GM19099 (cell line): Measurements from ENCODE around the gene MANF.

ENCODE experiments used
- POLR2A ChIP-seq: IDR thresholded peaks from 3 replicates; pipeline ENCODE4 v1.6.1; 2011; ENCODE audit warnings: low read depth; ENCODE audit not compliant: insufficient read length; ENCODE audit errors: extremely low read depth

MANF gene

GRCh38 chr3:51384726-51385473, at the start of gene MANF:
TSS of gene MANF (plus strand) at chr3:51385291. CDS start at chr3:51385343, 52 bp downstream.
- peak; percentile 97 for TF ChIP-seq POLR2A

GRCh38 chr3:51336261-51336660, 48.8 kb upstream of the MANF start:
- TF ChIP-seq POLR2A = no peak

GRCh38 chr3:51337666-51338065, 47.4 kb upstream of the MANF start:
- TF ChIP-seq POLR2A = no peak

GRCh38 chr3:51338632-51339031, 46.5 kb upstream of the MANF start:
- TF ChIP-seq POLR2A = no peak

DNA sequence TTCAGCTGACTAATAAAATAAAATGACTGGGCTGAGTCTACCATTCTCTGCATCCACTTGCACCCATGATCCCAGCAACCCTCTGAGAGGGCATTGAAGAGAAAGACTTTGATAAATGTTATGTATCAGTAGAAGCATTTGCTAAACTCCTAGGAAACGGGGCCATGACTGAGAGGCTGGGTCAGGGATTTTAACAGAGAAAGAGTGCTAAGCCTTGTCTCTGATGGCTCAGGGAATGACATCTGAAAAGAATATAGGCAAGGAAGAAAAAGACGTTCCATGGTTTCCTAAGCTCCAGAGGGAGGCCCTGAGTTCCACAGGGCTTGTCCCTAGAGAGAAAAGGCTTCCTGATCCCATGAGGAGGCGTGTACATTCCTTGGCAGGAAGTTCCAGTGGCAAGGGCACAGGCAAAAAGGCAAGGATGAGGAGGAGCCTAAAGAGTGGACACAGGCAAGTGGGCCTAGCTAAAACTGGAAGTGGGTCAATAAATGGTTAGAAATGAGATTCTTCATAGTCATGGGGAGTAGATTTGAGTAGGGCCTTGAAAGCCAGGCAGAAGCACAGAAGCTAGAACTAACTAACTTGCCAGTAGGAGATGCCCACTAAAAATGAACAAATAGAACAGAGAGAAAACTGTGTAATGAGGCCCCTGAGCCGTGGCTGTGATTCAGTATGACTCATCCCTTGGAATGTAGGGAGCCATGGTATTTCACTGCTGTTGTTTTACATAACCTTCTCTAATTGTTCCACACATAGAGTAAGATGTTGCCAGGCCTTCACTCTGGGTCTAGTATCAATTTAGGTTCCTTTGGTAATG, 44.9 kb upstream of the MANF start:
- TF ChIP-seq POLR2A = no peak

GRCh38 chr3:51340989-51341636, 44.0 kb upstream of the MANF start:
- no peak for TF ChIP-seq POLR2A

GRCh38 chr3:51343918-51344687, 41.0 kb upstream of the MANF start:
- TF ChIP-seq POLR2A = no peak

- no peak for TF ChIP-seq POLR2A
These were observed 34.3 kb upstream of the MANF start for GRCh38 chr3:51350751-51351150.

DNA sequence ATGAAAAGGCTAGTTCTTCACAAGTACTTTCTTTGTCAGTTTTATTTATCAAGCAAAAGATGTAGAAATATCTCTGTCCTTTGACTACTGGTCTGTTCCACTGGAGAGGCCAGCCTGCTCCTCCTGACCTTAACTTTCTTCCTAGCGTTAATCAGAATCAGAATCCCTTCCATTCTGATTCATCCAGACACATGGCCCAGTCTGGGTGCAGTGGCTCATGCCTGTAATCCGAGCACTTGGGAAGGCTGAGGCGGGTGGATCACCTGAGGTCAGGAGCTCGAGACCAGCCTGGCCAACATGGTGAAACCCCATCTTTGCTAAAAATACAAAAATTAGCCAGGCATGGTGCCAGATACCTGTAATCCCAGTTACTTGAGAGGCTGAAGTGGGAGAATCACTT, 32.0 kb upstream of the MANF start:
- TF ChIP-seq POLR2A = no peak

DNA sequence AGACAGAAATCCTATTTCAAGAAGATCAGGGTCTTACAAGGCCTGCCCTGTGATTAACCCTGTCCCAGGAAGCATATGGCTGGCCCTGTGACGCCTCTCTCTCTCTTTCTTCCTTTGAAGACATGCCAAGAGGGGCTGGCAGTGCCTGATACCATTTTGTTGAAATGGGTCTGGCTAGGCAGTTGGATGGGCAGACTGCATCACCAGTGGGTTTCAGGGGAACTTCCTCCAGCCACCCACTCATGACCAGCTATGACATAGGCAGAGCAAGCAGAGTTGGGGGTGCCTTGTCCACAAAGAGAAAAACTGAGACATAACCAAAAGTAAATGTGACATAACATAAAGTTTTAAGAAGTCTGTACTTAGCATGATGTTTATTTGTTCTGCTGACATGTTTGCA, 31.4 kb upstream of the MANF start:
- no peak for TF ChIP-seq POLR2A

GRCh38 chr3:51354172-51354571, 30.9 kb upstream of the MANF start:
- no peak for TF ChIP-seq POLR2A

DNA sequence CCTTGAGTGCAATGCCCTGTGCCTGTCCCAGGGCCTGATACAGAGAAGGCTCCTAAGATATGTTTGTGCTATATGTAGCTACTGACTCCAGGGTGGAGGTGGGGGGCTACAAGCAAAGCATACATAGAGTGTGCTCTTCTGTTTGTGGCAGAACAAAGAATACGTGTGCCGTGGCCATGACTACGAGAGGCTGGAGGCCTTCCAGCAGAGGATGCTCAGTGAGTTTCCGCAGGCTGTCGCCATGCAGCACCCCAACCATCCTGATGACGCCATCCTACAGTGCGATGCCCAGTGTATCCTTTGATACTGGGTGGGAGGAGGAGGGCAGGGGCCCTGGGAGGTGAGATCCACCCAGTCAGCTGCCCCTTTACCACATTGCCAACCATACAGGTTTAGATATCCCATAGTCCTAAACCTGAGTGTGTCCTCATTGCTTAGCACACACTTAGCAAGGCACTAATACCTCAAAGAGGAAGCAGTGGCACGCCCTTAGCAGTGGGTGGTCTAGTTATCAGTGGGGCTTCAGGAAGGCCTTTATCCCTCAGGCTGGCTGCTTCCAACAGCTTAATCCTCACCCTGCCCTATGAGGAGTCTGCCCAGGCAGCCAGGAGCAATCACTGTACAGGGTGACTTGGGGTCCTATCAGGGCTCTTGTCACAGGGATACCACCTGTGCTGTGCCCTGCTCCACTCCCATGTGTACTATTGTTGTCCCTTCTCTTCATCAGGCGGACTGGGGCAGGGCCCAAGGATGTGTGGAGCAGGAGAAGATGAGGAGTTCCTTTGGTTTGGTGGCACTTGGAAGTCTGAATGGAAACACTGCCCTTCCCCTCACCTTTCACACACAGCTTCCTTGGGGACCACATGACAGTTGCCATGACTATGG, 30.1 kb upstream of the MANF start:
- no peak for TF ChIP-seq POLR2A

GRCh38 chr3:51355891-51356578, 29.1 kb upstream of the MANF start:
- no peak for TF ChIP-seq POLR2A
